Hippocampal formation (tissue), 2 donors: Measurements from ENCODE around the gene C1orf87.
A peak's percentile ranks its signal among the peaks of the same experiment; 100 is the strongest.
"Not testable (repeated sequence)": the region's sequence is repeated elsewhere in the genome, so short reads cannot be mapped to it uniquely, and the experiment has no call there.

Experiments
- DNase-seq, 2 donors: peaks; one replicate each; lab custom pipeline; 2025; lab: John Stamatoyannopoulos, UW

The C1orf87 gene

GRCh38 chr1:59994302-59995198 is 79.0 kb downstream of the C1orf87 start:
- no peak for DNase-seq

- DNase-seq = no peak
Observed at GRCh38 chr1:59992040-59992820, 81.3 kb downstream of the C1orf87 start.

GRCh38 chr1:59990470-59990869 is 83.1 kb downstream of the C1orf87 start:
- no peak for DNase-seq

- DNase-seq = peak; percentile 50 to 66
Observed at GRCh38 chr1:59986516-59987310, 86.9 kb downstream of the C1orf87 start.

- DNase-seq = no peak
Observed at GRCh38 chr1:59985911-59986515, 87.6 kb downstream of the C1orf87 start.

- DNase-seq = no peak
Observed at GRCh38 chr1:59979666-59980065, 93.9 kb downstream of the C1orf87 start.

- no peak for DNase-seq
Observed at GRCh38 chr1:59978511-59978910, 95.1 kb downstream of the C1orf87 start.

- no peak for DNase-seq
Observed at GRCh38 chr1:59978026-59978425, 95.5 kb downstream of the C1orf87 start.

- DNase-seq = no peak
Observed at GRCh38 chr1:59977075-59977410, 96.5 kb downstream of the C1orf87 start.

- DNase-seq = peak; percentile 47 to 58
Observed at GRCh38 chr1:59976194-59977074, 97.1 kb downstream of the C1orf87 start.

- no peak for DNase-seq
Observed at GRCh38 chr1:59973719-59974118, 99.9 kb downstream of the C1orf87 start.

- peak in 1 of 2 donors; percentile 4 for DNase-seq
Observed at GRCh38 chr1:59972216-59972927, 101.2 kb downstream of the C1orf87 start.

GRCh38 chr1:59971464-59971911 is 102.1 kb downstream of the C1orf87 start:
- DNase-seq = peak; percentile 66 to 69

GRCh38 chr1:59969542-59970175 is 103.9 kb downstream of the C1orf87 start:
- DNase-seq = not testable (repeated sequence)

GRCh38 chr1:59968746-59969145 is 104.8 kb downstream of the C1orf87 start:
- DNase-seq = not testable (repeated sequence)

- no peak for DNase-seq
Observed at GRCh38 chr1:59967780-59968179, 105.8 kb downstream of the C1orf87 start.

- DNase-seq = no peak
Observed at GRCh38 chr1:59967141-59967697, 106.4 kb downstream of the C1orf87 start.

- DNase-seq = no peak
Observed at GRCh38 chr1:59952065-59952464, 121.5 kb downstream of the C1orf87 start.

- no peak for DNase-seq
Observed at GRCh38 chr1:59949648-59950047, 123.9 kb downstream of the C1orf87 start.
